Kidney epithelial cell (primary cell): ENCODE measurements around the gene ARL6IP1. TPM values are rescaled to one million over a fixed set of nuclear protein-coding genes. Genes with fewer than 3 reads are reported as not detected.

Experiments used
- DNase-seq: peaks from one replicate; pipeline ENCODE4 v3.0.0-alpha.2; 2010; ENCODE audit warnings: low read depth
- H3K27me3 ChIP-seq: 2 replicates; pipeline ENCODE4 v1.6.0; 2011; ENCODE audit warnings: low read length; ENCODE audit not compliant: control insufficient read depth, insufficient read depth
- H3K36me3 ChIP-seq: 2 replicates; pipeline ENCODE4 v1.5.1; 2011; ENCODE audit warnings: low read length; ENCODE audit not compliant: control insufficient read depth, insufficient read depth
- H3K4me3 ChIP-seq: 2 replicates; pipeline ENCODE4 v1.5.1; 2011; ENCODE audit warnings: low read depth, mild to moderate bottlenecking, control low read depth, low read length
- CTCF ChIP-seq: IDR thresholded peaks from 2 replicates; pipeline ENCODE4 v1.5.1; 2011; ENCODE audit warnings: mild to moderate bottlenecking, moderate library complexity, low read length, control low read depth, inconsistent platforms; ENCODE audit not compliant: insufficient read depth, poor library complexity, severe bottlenecking
- total RNA-seq: library from RNA; depleted of rRNA; stranded (reverse); fragments of >200 nt; gene quantifications from 2 replicates; pipeline ENCODE4 v1.2.3, GENCODE V29; 2015

The ARL6IP1 gene
- total RNA-seq, 1 donor from 2014 or later = 267 TPM

DNA sequence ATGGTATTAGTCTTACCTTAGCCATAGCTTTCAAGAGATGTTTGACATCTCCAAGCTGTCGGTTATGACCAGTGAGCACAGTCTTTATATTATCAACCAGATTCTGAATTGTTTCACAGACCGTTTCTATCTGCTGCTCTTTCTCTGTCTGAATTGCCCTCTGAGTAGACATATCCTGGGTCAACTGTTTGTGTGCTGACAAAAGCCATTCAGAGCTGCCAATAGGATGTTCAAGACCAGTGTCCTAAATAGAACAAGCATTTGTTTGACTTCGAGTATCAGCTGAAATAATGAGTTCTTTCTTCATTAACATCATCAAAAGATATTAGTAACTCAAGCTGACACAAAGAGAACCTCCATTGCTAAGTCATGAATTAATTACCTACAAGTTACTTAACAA, 14.9 kb upstream of the ARL6IP1 start:
- Histone ChIP-seq H3K27me3 (no peaks in the 10 kb centered on the region), H3K36me3 (peaks cover 3% of the 10 kb centered on the region), H3K4me3 (no peak overlapping the region)
- no peak for TF ChIP-seq CTCF
- DNase-seq = no peak

- no peak for DNase-seq
- TF ChIP-seq CTCF = no peak
- Histone ChIP-seq H3K27me3 (no peaks in the 10 kb centered on the region), H3K4me3 (no peak overlapping the region), H3K36me3 (no peaks in the 10 kb centered on the region)
Measured at GRCh38 chr16:18811925-18812324, 10.6 kb upstream of the ARL6IP1 start.

DNA sequence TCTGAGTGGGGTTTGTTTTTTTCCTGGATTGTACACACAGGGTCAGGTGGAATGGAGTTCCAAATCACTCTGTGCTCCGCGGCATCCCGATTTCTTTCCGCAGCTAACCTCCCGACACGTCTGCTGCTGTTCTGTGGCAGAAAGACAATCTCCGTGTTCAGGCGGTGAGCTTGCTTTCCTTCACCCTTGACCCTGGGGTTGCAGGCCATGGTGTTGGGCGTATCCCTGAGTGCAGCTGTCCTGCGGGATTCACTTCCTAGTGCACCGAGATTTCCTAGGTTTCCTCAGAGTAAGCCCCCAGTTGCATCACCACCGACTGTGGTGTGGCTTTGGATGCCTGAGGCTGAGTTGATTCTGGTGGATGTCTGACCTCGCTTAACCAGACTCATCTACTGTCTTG, 7.8 kb upstream of the ARL6IP1 start:
- no peak for DNase-seq
- Histone ChIP-seq H3K4me3 (no peak overlapping the region), H3K27me3 (no peaks in the 10 kb centered on the region), H3K36me3 (no peaks in the 10 kb centered on the region)
- TF ChIP-seq CTCF = no peak

DNA sequence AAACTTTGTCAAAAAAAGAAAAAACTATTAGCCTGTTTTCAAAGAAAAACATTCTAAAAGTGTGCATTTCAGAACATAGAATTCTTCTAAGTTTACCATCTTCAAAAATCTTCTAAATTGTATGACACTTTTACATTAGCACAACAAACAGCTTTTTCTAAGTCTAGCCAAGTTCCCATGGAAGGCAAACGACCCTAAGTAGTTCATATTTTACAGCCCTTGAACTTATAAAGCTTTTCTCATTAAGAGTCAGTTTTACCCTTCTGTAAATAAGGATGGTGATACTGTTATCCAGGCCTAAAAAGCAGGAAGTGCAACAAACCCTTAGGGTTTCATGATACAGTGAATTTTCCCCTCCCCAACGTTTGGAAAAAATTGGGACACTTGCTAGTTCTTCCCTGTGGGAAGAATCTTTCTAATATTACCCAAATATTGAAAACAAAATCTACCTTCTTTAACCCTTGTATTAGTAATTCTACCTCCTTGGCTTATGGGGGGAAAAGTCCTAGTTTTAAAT, 4.0 kb upstream of the ARL6IP1 start:
- Histone ChIP-seq H3K36me3 (no peaks in the 10 kb centered on the region), H3K4me3 (no peak overlapping the region), H3K27me3 (no peaks in the 10 kb centered on the region)
- TF ChIP-seq CTCF = no peak
- no peak for DNase-seq

- no peak for DNase-seq
- Histone ChIP-seq H3K27me3 (no peaks in the 10 kb centered on the region), H3K36me3 (no peaks in the 10 kb centered on the region), H3K4me3 (no peak overlapping the region)
- no peak for TF ChIP-seq CTCF
Measured at GRCh38 chr16:18804540-18804939, 3.2 kb upstream of the ARL6IP1 start.
